ENCODE results near the gene FREM3.

Gene FREM3

DNA sequence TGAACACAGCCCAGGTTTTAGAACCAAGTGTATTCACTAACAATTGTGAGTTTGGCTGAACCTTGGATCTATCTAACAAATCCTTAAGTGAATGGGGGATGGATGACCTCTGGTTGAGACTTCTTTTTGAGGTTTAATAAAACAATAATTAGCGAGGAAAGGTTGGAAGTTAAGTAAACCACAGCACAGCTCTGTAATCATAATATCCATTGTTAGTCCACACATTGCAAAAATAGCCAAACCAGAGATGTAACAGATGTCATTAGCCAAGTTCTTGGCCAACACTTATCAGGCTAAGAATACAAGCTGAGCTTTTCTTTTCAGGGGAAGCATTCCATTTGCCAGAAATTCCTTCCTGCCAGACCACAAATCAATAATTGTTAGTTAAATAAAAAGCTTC lies 59.1 kb downstream of the FREM3 start:
- no peak for DNase-seq (ENCODE audit: low read depth)

GRCh38 chr4:143634763-143635162 lies 65.7 kb downstream of the FREM3 start:
- H3K4me3 ChIP-seq (ENCODE audit: low read length) = no peak overlapping the region
- TF ChIP-seq, protein P1, sequence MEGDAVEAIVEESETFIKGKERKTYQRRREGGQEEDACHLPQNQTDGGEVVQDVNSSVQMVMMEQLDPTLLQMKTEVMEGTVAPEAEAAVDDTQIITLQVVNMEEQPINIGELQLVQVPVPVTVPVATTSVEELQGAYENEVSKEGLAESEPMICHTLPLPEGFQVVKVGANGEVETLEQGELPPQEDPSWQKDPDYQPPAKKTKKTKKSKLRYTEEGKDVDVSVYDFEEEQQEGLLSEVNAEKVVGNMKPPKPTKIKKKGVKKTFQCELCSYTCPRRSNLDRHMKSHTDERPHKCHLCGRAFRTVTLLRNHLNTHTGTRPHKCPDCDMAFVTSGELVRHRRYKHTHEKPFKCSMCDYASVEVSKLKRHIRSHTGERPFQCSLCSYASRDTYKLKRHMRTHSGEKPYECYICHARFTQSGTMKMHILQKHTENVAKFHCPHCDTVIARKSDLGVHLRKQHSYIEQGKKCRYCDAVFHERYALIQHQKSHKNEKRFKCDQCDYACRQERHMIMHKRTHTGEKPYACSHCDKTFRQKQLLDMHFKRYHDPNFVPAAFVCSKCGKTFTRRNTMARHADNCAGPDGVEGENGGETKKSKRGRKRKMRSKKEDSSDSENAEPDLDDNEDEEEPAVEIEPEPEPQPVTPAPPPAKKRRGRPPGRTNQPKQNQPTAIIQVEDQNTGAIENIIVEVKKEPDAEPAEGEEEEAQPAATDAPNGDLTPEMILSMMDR (conservative IDR thresholded peaks at IDR 0.05; ENCODE audit: low read length) = no peak
- DNase-seq (ENCODE audit: low read depth) = no peak

More for the DNA sequence above, 59.1 kb downstream of the FREM3 start:
- H3K4me3 ChIP-seq (ENCODE audit: low read length) = no peak overlapping the region
- TF ChIP-seq, protein P1 (conservative IDR thresholded peaks at IDR 0.05; ENCODE audit: low read length) = no peak

DNA sequence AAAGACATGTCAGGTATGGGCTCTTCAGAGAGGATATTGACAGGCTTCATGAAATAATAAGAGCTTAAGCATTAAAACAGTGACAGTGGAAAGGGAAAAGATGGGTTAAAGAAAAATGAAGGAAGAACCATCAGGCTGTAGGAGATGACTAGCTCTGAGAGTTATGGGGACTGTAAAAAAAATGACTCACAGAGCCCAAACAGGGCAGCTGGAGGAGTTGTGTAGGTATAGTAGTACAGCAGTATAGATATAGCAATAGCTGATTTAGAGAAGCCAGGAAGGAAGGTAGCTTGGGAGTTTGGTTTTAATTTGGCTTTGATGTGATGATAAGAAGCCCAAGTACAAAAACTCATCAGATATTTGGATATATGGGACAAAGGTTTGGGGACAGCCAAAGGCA lies 66.6 kb downstream of the FREM3 start:
- H3K4me3 ChIP-seq (ENCODE audit: low read length) = no peak overlapping the region
- no peak for DNase-seq (ENCODE audit: low read depth)
- TF ChIP-seq, protein P1 (conservative IDR thresholded peaks at IDR 0.05; ENCODE audit: low read length) = no peak

DNA sequence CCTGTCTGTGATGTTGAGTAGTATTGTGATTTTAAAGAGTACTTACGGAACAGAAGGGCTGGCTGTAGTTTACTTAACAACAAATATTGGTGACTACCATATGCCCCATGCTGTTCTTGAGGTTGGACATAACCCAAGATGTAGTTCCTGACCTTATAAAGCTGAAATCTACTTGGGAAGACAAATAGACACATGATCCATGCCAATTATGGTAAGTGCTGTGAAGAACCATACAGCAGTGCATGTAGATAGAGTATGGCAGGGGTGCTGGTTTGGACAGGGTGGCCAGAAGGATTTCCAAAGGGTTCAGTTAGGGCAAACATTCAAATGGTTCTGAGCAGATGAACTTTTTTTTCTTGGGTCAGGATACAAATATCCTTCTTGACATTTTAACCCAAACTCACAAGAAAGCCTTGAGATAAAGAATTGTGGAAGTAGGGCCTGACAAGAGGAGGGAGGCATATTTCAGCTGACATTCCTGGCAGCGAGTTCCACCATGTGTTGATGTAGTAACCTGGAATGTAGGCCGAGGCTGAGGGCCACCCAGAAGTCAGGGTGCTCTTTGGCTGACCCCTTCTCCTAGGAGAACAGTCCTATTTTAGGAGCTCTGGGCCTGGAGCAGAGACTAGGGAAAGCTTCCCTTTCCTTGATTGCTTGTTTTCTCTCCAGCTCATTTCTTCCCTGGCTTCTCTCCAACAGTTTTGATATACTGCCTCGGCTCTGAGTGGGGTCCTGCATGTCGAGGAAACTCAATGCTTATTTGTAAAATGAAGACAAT lies 74.2 kb downstream of the FREM3 start:
- H3K4me3 ChIP-seq (ENCODE audit: low read length) = no peak overlapping the region
- DNase-seq (ENCODE audit: low read depth) = peak; percentile 41
- TF ChIP-seq, protein P1 (conservative IDR thresholded peaks at IDR 0.05; ENCODE audit: low read length) = no peak

- TF ChIP-seq, protein P1 (conservative IDR thresholded peaks at IDR 0.05; ENCODE audit: low read length) = no peak
These were observed 74.8 kb downstream of the FREM3 start for GRCh38 chr4:143625632-143626031.

GRCh38 chr4:143623896-143624295 lies 76.6 kb downstream of the FREM3 start:
- TF ChIP-seq, protein P1 (conservative IDR thresholded peaks at IDR 0.05; ENCODE audit: low read length) = no peak
- no peak for DNase-seq (ENCODE audit: low read depth)
- H3K4me3 ChIP-seq (ENCODE audit: low read length) = no peak overlapping the region

More at GRCh38 chr4:143625632-143626031, 74.8 kb downstream of the FREM3 start:
- DNase-seq (ENCODE audit: low read depth) = no peak
- H3K4me3 ChIP-seq (ENCODE audit: low read length) = no peak overlapping the region

DNA sequence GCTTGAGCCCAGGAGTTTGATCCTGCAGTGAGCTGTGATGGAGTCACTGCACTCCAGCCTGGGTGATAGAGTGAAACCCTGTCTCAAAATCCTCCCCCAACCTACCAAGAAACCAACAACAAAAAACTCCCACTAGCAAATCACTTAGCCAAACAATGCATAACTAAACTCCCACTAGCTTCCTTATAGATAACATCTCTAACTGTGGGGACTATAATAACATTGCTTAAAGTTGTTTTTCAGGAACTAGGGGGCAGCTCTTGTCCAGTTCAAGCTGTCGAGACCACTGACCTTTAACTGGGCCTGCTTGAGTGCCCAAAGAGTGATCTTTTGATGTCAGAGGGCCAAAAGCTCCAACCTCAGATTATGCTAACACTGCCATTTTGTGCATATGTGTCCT lies 81.7 kb downstream of the FREM3 start:
- H3K4me3 ChIP-seq (ENCODE audit: low read length) = no peak overlapping the region
- TF ChIP-seq, protein P1 (conservative IDR thresholded peaks at IDR 0.05; ENCODE audit: low read length) = no peak
- DNase-seq (ENCODE audit: low read depth) = no peak

All from AG10803 (cell line).